AG10803 (cell line): Measurements from ENCODE around the gene EFCAB11.

ENCODE experiments used
- DNase-seq: peaks from one replicate; pipeline ENCODE4 v3.0.0; 2010; ENCODE audit warnings: low read depth
- H3K4me3 ChIP-seq: 2 replicates; pipeline ENCODE4 v1.5.1; 2011; ENCODE audit warnings: mild to moderate bottlenecking, low read length, control low read depth
- TF ChIP-seq, protein P1 (sequence below): conservative IDR thresholded peaks from 2 replicates; pipeline ENCODE4 v1.5.1; 2011; ENCODE audit warnings: mild to moderate bottlenecking, low read length, control low read depth, inconsistent platforms

The EFCAB11 gene

DNA sequence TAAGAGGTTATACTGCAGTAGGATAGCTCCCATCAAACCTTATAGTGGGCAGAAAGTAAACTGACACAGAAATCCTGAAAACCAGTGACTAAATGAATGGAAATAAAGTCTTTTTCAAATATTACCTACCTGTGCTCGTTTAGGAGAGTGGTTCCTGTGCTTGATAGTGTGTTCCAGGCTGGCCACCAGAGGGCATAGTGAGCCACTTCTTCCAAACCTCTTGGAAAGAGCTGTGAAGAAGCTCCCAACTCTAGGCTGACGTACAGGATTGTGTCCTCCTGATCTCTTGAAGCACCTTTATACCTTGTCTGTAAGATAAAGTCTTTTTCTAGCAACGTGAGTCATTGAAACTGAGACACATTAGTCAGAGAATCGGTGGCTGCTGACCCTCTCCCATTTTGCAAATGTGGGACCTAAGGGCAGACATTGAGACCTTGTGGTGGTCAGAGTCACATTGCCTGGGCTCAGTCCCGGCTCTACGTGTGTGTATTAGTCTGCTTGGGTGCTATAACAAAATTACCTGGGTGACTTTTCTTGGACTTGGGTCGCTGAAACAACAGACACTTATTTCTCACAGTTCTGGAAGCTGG is 18.8 kb upstream of the EFCAB11 start:
- no peak overlapping the region for H3K4me3 ChIP-seq
- DNase-seq: peak; percentile 72
- TF ChIP-seq, protein P1, sequence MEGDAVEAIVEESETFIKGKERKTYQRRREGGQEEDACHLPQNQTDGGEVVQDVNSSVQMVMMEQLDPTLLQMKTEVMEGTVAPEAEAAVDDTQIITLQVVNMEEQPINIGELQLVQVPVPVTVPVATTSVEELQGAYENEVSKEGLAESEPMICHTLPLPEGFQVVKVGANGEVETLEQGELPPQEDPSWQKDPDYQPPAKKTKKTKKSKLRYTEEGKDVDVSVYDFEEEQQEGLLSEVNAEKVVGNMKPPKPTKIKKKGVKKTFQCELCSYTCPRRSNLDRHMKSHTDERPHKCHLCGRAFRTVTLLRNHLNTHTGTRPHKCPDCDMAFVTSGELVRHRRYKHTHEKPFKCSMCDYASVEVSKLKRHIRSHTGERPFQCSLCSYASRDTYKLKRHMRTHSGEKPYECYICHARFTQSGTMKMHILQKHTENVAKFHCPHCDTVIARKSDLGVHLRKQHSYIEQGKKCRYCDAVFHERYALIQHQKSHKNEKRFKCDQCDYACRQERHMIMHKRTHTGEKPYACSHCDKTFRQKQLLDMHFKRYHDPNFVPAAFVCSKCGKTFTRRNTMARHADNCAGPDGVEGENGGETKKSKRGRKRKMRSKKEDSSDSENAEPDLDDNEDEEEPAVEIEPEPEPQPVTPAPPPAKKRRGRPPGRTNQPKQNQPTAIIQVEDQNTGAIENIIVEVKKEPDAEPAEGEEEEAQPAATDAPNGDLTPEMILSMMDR: peak; percentile 97

DNA sequence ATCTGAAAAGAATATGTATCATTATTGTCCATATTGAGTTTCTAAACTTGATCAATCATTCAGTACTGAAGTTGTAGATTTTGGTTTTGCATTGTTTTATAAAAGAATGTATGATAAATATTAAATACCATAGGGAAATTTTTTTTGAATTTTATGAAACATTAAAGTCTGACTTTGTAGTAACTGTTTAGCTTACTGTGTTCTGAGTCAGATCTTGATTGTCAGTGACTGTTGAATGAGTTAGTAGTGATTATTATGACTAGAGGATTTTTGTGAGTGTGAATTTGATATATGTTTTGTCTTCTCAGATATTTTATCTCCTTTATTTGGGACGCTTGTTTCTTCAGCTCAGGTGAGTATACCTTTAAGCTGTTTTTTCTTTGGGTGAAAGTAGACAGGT is 11.3 kb upstream of the EFCAB11 start:
- TF ChIP-seq, protein P1: no peak
- no peak overlapping the region for H3K4me3 ChIP-seq
- DNase-seq: no peak

- no peak for DNase-seq
- no peak overlapping the region for H3K4me3 ChIP-seq
- TF ChIP-seq, protein P1: no peak
Observed at GRCh38 chr14:89963288-89963978, 8.9 kb upstream of the EFCAB11 start.

GRCh38 chr14:89960914-89961313 is 6.4 kb upstream of the EFCAB11 start:
- TF ChIP-seq, protein P1: no peak
- no peak for DNase-seq
- H3K4me3 ChIP-seq: no peak overlapping the region

GRCh38 chr14:89959853-89960445 is 5.4 kb upstream of the EFCAB11 start:
- no peak overlapping the region for H3K4me3 ChIP-seq
- TF ChIP-seq, protein P1: no peak
- no peak for DNase-seq

DNA sequence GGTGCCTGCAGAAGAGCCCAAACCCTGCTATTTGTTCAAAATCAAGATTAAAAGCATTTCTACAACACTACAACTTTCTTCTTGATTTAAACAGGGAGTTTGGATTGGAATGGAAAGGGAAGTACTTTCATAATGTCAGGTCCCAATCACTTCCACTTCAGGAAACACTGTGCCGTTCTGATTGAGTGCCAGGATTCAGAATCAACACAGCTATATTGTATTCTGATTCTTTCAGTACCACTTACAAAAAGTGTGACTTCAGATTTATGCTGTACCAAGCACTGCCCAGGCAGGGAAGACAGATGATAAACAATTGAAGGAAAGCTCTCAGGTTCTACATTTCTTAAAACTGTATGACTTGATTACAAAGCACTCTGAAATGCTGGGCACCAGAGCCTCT is 4.4 kb upstream of the EFCAB11 start:
- TF ChIP-seq, protein P1: no peak
- DNase-seq: no peak
- no peak overlapping the region for H3K4me3 ChIP-seq

DNA sequence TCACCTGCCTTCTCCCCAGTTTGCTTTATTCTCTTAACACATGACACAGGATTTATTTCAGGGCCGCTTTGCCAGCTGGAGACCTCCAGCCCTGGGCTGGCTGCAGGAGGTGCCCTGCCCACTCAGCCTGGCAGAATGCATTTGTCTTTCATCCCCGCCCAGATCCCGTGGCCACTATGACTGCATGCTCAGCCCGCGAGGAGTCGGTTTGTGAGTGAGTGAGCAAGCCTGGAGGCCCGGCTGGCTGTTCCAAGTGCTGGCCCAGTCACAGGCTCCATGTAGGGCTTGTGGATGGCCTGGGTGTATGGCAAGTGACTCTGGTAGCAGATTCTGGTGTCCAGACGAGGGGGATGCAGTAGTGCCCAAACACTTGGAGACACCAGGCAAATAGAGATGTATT is 3.3 kb upstream of the EFCAB11 start:
- no peak overlapping the region for H3K4me3 ChIP-seq
- DNase-seq: no peak
- TF ChIP-seq, protein P1: no peak
